Measurements from ENCODE around the gene IL36G.

DNA sequence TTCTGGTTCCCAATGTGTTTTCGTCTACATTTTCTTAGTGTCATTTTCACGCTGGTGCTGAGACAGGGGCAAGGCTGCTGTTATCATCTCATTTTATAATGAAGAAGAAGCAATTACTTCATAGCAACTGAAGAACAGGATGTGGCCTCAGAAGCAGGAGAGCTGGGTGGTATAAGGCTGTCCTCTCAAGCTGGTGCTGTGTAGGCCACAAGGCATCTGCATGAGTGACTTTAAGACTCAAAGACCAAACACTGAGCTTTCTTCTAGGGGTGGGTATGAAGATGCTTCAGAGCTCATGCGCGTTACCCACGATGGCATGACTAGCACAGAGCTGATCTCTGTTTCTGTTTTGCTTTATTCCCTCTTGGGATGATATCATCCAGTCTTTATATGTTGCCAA, 7.3 kb downstream of the IL36G start:
- TF ChIP-seq POLR2A (IDR thresholded peaks at IDR 0.05), result no peak
- TF ChIP-seq, protein P1, sequence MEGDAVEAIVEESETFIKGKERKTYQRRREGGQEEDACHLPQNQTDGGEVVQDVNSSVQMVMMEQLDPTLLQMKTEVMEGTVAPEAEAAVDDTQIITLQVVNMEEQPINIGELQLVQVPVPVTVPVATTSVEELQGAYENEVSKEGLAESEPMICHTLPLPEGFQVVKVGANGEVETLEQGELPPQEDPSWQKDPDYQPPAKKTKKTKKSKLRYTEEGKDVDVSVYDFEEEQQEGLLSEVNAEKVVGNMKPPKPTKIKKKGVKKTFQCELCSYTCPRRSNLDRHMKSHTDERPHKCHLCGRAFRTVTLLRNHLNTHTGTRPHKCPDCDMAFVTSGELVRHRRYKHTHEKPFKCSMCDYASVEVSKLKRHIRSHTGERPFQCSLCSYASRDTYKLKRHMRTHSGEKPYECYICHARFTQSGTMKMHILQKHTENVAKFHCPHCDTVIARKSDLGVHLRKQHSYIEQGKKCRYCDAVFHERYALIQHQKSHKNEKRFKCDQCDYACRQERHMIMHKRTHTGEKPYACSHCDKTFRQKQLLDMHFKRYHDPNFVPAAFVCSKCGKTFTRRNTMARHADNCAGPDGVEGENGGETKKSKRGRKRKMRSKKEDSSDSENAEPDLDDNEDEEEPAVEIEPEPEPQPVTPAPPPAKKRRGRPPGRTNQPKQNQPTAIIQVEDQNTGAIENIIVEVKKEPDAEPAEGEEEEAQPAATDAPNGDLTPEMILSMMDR (IDR thresholded peaks at IDR 0.05), result no peak
